PC-3 (cell line): ENCODE data around the gene SSBP2. TPM values are rescaled to one million over a fixed set of nuclear protein-coding genes. Genes with fewer than 3 reads are reported as not detected.

Source experiments
- ATAC-seq: fragments of 200-7000 bp; cut with Tn5 transposase; 2 replicates; pipeline ENCODE4 v1.9.1; 2020; ENCODE audit warnings: mild to moderate bottlenecking, moderate library complexity
- BruUV-seq: library from RNA; stranded (reverse); fragments of 400-500 nt; replicated peaks from 2 replicates; lab custom pipeline; 2021; lab: Mats Ljungman, UMichigan
- CTCF ChIA-PET: fragments of 300-600 bp; sonication (Branson Sonifier 250); formaldehyde crosslinking; loops from one replicate; lab custom pipeline; 2022; ENCODE audit warnings: antibody characterized with exemption; lab: Charles Lee
- POLR2A ChIA-PET: fragments of 300-600 bp; sonication (Branson Sonifier 250); formaldehyde crosslinking; loops from one replicate; lab custom pipeline; 2022; ENCODE audit warnings: antibody characterized with exemption; ENCODE audit not compliant: unreplicated experiment; lab: Charles Lee
- DNase-seq: peaks from one replicate; pipeline ENCODE4 v3.0.0-alpha.2; 2015
- H2AFZ ChIP-seq: fragments of 300-600 bp; sonication (generic); 2 replicates; pipeline ENCODE4 v1.6.0; 2016; ENCODE audit warnings: antibody characterized with exemption, low read length
- H3F3A ChIP-seq: fragments of 300-600 bp; sonication (generic); one replicate; pipeline ENCODE4 v1.6.0; 2017; ENCODE audit warnings: antibody characterized with exemption, low read length, control low read depth, mild to moderate bottlenecking; ENCODE audit not compliant: unreplicated experiment
- H3K27ac ChIP-seq: fragments of 300-600 bp; sonication (generic); 2 replicates; pipeline ENCODE4 v1.5.1; 2016; ENCODE audit warnings: mild to moderate bottlenecking, low read length
- H3K27me3 ChIP-seq: fragments of 300-600 bp; sonication (generic); 2 replicates; pipeline ENCODE4 v1.6.1; 2016; ENCODE audit warnings: low read length, mixed read lengths
- H3K36me3 ChIP-seq: fragments of 300-600 bp; sonication (generic); 2 replicates; pipeline ENCODE4 v1.6.1; 2016; ENCODE audit warnings: low read depth, mixed run types, low read length, mixed read lengths
- H3K4me1 ChIP-seq: fragments of 300-600 bp; sonication (generic); 2 replicates; pipeline ENCODE4 v1.5.1; 2016; ENCODE audit warnings: low read length; ENCODE audit not compliant: insufficient read depth
- H3K4me2 ChIP-seq: fragments of 300-600 bp; sonication (generic); 2 replicates; pipeline ENCODE4 v1.6.0; 2016; ENCODE audit warnings: low read length
- H3K4me3 ChIP-seq: fragments of 300-600 bp; sonication (generic); 2 replicates; pipeline ENCODE4 v1.5.1; 2016; ENCODE audit warnings: mild to moderate bottlenecking, low read length, mixed read lengths
- H3K79me2 ChIP-seq: fragments of 300-600 bp; sonication (generic); 2 replicates; pipeline ENCODE4 v1.6.1; 2017; ENCODE audit warnings: low read length, mixed read lengths
- H3K9ac ChIP-seq: fragments of 300-600 bp; sonication (generic); 2 replicates; pipeline ENCODE4 v1.6.0; 2016; ENCODE audit warnings: mild to moderate bottlenecking, low read length
- H3K9me2 ChIP-seq: fragments of 300-600 bp; sonication (generic); replicated peaks from 2 replicates; pipeline ENCODE4 v1.6.1; 2016; ENCODE audit warnings: mixed run types, low read length, mixed read lengths
- H3K9me3 ChIP-seq: fragments of 300-600 bp; sonication (generic); 2 replicates; pipeline ENCODE4 v1.6.1; 2016; ENCODE audit warnings: low read length, mixed read lengths
- H4K20me1 ChIP-seq: fragments of 300-600 bp; sonication (generic); 2 replicates; pipeline ENCODE4 v1.6.1; 2016; ENCODE audit warnings: low read length, mixed read lengths
- CTCF ChIP-seq: fragments of 300-600 bp; sonication (generic); conservative IDR thresholded peaks from 2 replicates; pipeline ENCODE4 v1.5.1; 2017; ENCODE audit warnings: antibody characterized with exemption, low read depth, mild to moderate bottlenecking, low read length
- EZH2 ChIP-seq: fragments of 300-600 bp; sonication (generic); IDR thresholded peaks from one replicate; pipeline ENCODE4 v1.6.1; 2017; ENCODE audit warnings: antibody characterized with exemption, mild to moderate bottlenecking, low read length; ENCODE audit not compliant: unreplicated experiment
- EZH2phosphoT487 ChIP-seq: fragments of 300-600 bp; sonication (generic); IDR thresholded peaks from 2 replicates; pipeline ENCODE4 v1.6.1; 2018; ENCODE audit warnings: mild to moderate bottlenecking, antibody characterized with exemption, low read length, borderline replicate concordance
- intact Hi-C: fragments of 100-400 bp; cut with micrococcal nuclease; formaldehyde crosslinking; loops from 2 replicates; pipeline ENCODE4 v1.9.0; 2023
- total RNA-seq: library from RNA; depleted of rRNA; stranded (reverse); fragments of >200 nt; gene quantifications from 2 replicates; pipeline ENCODE4 v1.2.3, GENCODE V29; 2014

Gene SSBP2
- total RNA-seq, 1 experiment from 2014 or later = 5.8 TPM

GRCh38 chr5:81753429-81753828 lies 2.5 kb upstream of the SSBP2 start:
- Histone ChIP-seq H3K27ac (no peak overlapping the region), H3K9ac (no peak overlapping the region), H3K36me3 (no peaks in the 10 kb centered on the region), H3K4me2 (no peak overlapping the region), H3K4me3 (no peak overlapping the region), H3K27me3 (peaks cover 11% of the 10 kb centered on the region; the same call in 1 of the 2 replicates), H3F3A (no peaks in the 10 kb centered on the region), H3K4me1 (peaks cover 18% of the 10 kb centered on the region), H3K79me2 (no peaks in the 10 kb centered on the region), H3K9me3 (no peaks in the 10 kb centered on the region), H4K20me1 (no peaks in the 10 kb centered on the region), H3K9me2 (no peaks in the 10 kb centered on the region), H2AFZ (no peak overlapping the region)
- DNase-seq (no peak), ATAC-seq (no peak)
- ChIA-PET CTCF (interaction anchor here (0.6 kb wide), 1 partner anchor 1528 kb away, joined by 3 read pairs; no protein-coding TSS in a partner anchor), POLR2A (no interaction called here)
- intact Hi-C loops = loop anchor here (5.0 kb wide), 2 partner anchors 354 to 451 kb away; partner anchors contain the start of gene ZCCHC9
- TF ChIP-seq CTCF = no peak
- TF ChIP-seq EZH2phosphoT487 = no peak
- TF ChIP-seq EZH2 = no peak
- BruUV-seq = no TSS peak

GRCh38 chr5:81752644-81752963 lies 1.7 kb upstream of the SSBP2 start:
- H3K4me2 ChIP-seq = no peak overlapping the region
- no peak overlapping the region for H3K4me3 ChIP-seq
- no peak overlapping the region for H3K9ac ChIP-seq
- ChIA-PET POLR2A (no interaction called here), CTCF (no interaction called here)
- ATAC-seq = no peak
- no TSS peak for BruUV-seq
- H3K79me2 ChIP-seq = no peaks in the 10 kb centered on the region
- H3K27ac ChIP-seq = no peak overlapping the region
- no peaks in the 10 kb centered on the region for H3F3A ChIP-seq
- H3K4me1 ChIP-seq = peaks cover 18% of the 10 kb centered on the region
- H3K27me3 ChIP-seq = peaks cover 14% of the 10 kb centered on the region; the same call in 1 of the 2 replicates
- H3K9me3 ChIP-seq = no peaks in the 10 kb centered on the region
- DNase-seq = no peak
- H4K20me1 ChIP-seq = no peaks in the 10 kb centered on the region
- H3K9me2 ChIP-seq = no peaks in the 10 kb centered on the region
- TF ChIP-seq EZH2 (no peak), CTCF (no peak), EZH2phosphoT487 (no peak)
- no peaks in the 10 kb centered on the region for H3K36me3 ChIP-seq
- no peak overlapping the region for H2AFZ ChIP-seq
- intact Hi-C loops = loop anchor here (5.0 kb wide), 2 partner anchors 355 to 450 kb away; partner anchors contain the start of gene ZCCHC9

GRCh38 chr5:81751836-81752643 lies 1.1 kb upstream of the SSBP2 start:
- Histone ChIP-seq H3K4me2 (peak overlapping the region; percentile 86), H2AFZ (peak overlapping the region; percentile 90), H3K4me3 (peak overlapping the region; percentile 81), H3K9me3 (no peaks in the 10 kb centered on the region), H4K20me1 (no peaks in the 10 kb centered on the region), H3F3A (no peaks in the 10 kb centered on the region), H3K9me2 (no peaks in the 10 kb centered on the region), H3K27ac (peak overlapping the region; percentile 65), H3K9ac (peak overlapping the region; percentile 87), H3K36me3 (no peaks in the 10 kb centered on the region), H3K79me2 (no peaks in the 10 kb centered on the region), H3K27me3 (peaks cover 14% of the 10 kb centered on the region; the same call in 1 of the 2 replicates), H3K4me1 (peaks cover 18% of the 10 kb centered on the region)
- intact Hi-C loops = loop anchor here (1.0 to 5.0 kb wide), 6 partner anchors 99 to 450 kb away; partner anchors contain the start of gene ZCCHC9
- ATAC-seq (no peak), DNase-seq (no peak)
- ChIA-PET POLR2A (interaction anchor here (1.0 kb wide), 1 partner anchor 100 kb away, joined by 9 read pairs; no protein-coding TSS in a partner anchor), CTCF (interaction anchor here (1.0 to 1.7 kb wide), 2 partner anchors 17 to 100 kb away, joined by 5 to 13 read pairs; no protein-coding TSS in a partner anchor)
- no peak for TF ChIP-seq EZH2
- TF ChIP-seq CTCF = no peak
- BruUV-seq = TSS peak; percentile 86
